Thyroid gland (tissue), 4 donors: ENCODE results near the gene AIP. TPM values are rescaled to one million over a fixed set of nuclear protein-coding genes. Genes with fewer than 3 reads are reported as not detected.

ENCODE experiments used
- DNase-seq, 2 donors: peaks; one replicate each; pipeline ENCODE4 v3.0.0-alpha.2; 2019
- H3K27ac ChIP-seq, 3 donors: fragments of 200-600 bp; sonication (generic); 1 replicate in 2 of 3; 2 replicates in 1 of 3; pipeline ENCODE4 v1.5.1; 2016 to 2019; ENCODE audit warnings: mild to moderate bottlenecking in 1 of 3, moderate library complexity in 1 of 3
- H3K27me3 ChIP-seq: fragments of 200-600 bp; sonication (generic); one replicate; pipeline ENCODE4 v1.5.1; 2019
- H3K36me3 ChIP-seq, 2 donors: fragments of 200-600 bp; sonication (generic); one replicate each; pipeline ENCODE4 v1.5.1; 2016 to 2019
- H3K4me1 ChIP-seq, 2 donors: fragments of 200-600 bp; sonication (generic); one replicate each; pipeline ENCODE4 v1.5.1; 2017 to 2019
- H3K4me3 ChIP-seq, 3 donors: fragments of 200-600 bp; sonication (generic); replicated peaks in 1 of 3; 1 replicate in 2 of 3; 2 replicates in 1 of 3; pipeline ENCODE4 v1.5.1; 2016; ENCODE audit warnings: mild to moderate bottlenecking in 1 of 3
- H3K9me3 ChIP-seq: fragments of 200-600 bp; sonication (generic); one replicate; pipeline ENCODE4 v1.5.1; 2017
- POLR2A ChIP-seq, 2 donors: fragments of 450-650 bp; IDR thresholded peaks; one replicate each; pipeline ENCODE4 v1.6.1; 2017; ENCODE audit warnings: antibody characterized with exemption in 2 of 2, mild to moderate bottlenecking in 2 of 2, moderate library complexity in 1 of 2
- WGBS, 2 donors: methylation state at CpG; one replicate each; pipeline ENCODE4 v1.1.5; 2017; 5-methylcytosine and 5-hydroxymethylcytosine counted together
- intact Hi-C: fragments of 100-400 bp; cut with DNase I; formaldehyde crosslinking; loops from one replicate; pipeline ENCODE4 v1.15.1; 2023
- microRNA-seq: library from miRNA; unstranded; fragments of <30 nt; microRNA quantifications from one replicate; pipeline ENCODE4, GENCODE V29; 2016
- small RNA-seq: library from RNA; depleted of rRNA; stranded (forward); fragments of <200 nt; gene quantifications from one replicate; pipeline ENCODE3, GENCODE V24; 2016
- total RNA-seq, 4 donors: library from RNA; depleted of rRNA; stranded (reverse); fragments of >200 nt; gene quantifications; one replicate each; pipeline ENCODE4 v1.2.3, GENCODE V29; 2016
- TF ChIP-seq, protein P1 (sequence below), 6 experiments: fragments of 200-600 bp in 3 of 6; fragments of 450-650 bp in 3 of 6; sonication (generic) in 3 of 6; IDR thresholded peaks; one replicate each; pipeline ENCODE4 v1.5.1; 2016 to 2019; ENCODE audit warnings: antibody characterized with exemption in 6 of 6, mild to moderate bottlenecking in 2 of 6, inconsistent platforms in 1 of 6, moderate library complexity in 1 of 6

AIP gene
- total RNA-seq, 4 donors from 2014 or later = 58.2 to 100 (median 83.2) TPM

DNA sequence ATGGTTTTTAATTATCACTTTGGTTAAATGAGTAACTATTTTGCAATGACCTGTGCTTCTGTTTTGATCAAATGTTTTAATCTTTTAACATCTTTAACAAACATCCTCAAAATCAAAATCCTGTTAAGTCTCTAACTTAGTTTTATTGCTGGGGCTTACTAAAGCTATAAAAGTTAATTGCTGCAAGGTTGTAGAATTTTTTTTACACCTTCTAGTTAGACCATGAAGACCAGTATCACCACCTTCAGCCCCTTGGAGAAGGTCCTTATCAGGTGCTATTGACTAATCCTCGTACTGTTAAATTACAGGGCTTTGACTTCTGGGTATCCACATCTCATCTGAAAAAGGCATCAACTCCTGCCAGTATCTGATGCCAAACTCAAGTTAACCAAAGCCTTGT is 52.7 kb downstream of the AIP start:
- no peak overlapping the region for H3K27ac ChIP-seq
- H3K27me3 ChIP-seq = no peaks in the 10 kb centered on the region
- no peaks in the 10 kb centered on the region for H3K36me3 ChIP-seq
- no peak overlapping the region for H3K4me3 ChIP-seq
- no peaks in the 10 kb centered on the region for H3K9me3 ChIP-seq
- TF ChIP-seq, protein P1, sequence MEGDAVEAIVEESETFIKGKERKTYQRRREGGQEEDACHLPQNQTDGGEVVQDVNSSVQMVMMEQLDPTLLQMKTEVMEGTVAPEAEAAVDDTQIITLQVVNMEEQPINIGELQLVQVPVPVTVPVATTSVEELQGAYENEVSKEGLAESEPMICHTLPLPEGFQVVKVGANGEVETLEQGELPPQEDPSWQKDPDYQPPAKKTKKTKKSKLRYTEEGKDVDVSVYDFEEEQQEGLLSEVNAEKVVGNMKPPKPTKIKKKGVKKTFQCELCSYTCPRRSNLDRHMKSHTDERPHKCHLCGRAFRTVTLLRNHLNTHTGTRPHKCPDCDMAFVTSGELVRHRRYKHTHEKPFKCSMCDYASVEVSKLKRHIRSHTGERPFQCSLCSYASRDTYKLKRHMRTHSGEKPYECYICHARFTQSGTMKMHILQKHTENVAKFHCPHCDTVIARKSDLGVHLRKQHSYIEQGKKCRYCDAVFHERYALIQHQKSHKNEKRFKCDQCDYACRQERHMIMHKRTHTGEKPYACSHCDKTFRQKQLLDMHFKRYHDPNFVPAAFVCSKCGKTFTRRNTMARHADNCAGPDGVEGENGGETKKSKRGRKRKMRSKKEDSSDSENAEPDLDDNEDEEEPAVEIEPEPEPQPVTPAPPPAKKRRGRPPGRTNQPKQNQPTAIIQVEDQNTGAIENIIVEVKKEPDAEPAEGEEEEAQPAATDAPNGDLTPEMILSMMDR (IDR thresholded peaks at IDR 0.05) = no peak
- TF ChIP-seq POLR2A (IDR thresholded peaks at IDR 0.05) = no peak
- DNase-seq = no peak
- H3K4me1 ChIP-seq = no peaks in the 10 kb centered on the region
- intact Hi-C loops = no loop called here
- WGBS, 2 donors = 94 to 95% methylated on average over 1 of the region's 1 CpG

DNA sequence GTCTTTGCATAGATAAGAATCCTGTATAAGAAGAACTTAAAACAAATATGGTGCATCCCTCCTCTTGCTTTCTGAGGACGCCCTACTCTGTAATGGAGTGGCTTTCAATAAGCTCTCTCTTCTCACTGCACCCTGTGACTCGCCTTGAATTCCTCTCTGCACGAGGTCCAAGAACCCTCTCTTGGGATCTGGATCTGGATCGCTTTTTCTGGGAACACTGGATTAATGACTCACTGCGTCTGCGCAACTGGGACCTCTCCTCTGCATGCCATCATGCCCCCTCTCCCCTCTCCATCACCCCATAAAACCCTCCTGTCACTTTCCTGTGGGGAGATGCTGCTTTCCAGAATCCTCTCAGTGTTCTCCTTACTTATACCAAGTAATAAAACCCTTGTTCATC is 55.5 kb downstream of the AIP start:
- DNase-seq = no peak
- Histone ChIP-seq H3K36me3 (no peaks in the 10 kb centered on the region), H3K4me3 (no peak overlapping the region), H3K4me1 (no peaks in the 10 kb centered on the region), H3K9me3 (no peaks in the 10 kb centered on the region), H3K27ac (no peak overlapping the region), H3K27me3 (no peaks in the 10 kb centered on the region)
- WGBS, 2 donors = 68 to 70% methylated on average over 6 of the region's 6 CpGs
- no peak for TF ChIP-seq POLR2A (IDR thresholded peaks at IDR 0.05)
- intact Hi-C loops = no loop called here

DNA sequence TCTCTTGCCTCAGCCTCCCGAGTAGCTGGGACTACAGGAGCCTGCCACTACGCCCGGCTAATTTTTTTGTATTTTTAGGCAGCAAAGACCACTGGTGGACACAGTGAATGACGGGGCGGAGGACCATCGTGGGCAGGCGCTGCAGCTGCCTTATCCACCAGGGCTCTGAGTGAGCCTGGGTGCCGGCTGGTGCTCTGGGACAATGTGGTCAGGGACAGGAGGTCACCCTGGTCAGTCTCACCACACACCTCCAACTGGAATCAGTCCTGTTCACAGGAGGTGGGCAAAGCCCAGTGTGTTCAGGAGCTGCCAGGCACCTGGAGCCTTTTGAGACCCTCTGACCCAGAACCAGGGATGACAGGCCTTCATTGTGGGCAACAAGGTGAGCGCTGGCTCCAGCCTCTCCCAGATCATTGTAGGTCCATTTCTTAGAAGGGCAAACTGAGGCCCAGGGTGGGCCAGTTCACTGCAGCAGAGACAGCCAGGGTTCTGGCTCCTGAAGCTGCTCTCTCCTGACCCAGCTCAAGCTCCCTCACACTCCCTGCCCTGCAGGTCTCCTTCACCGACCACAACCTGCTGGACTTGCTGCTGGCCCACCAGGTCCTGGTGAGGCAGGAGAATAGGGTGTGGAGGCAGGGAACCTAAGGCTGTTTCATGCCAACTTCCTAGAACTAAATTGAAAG is 56.1 kb downstream of the AIP start:
- no peak for DNase-seq
- intact Hi-C loops = no loop called here
- H3K4me1 ChIP-seq = peaks cover 0 to 1% of the 10 kb centered on the region in 2 donors
- no peaks in the 10 kb centered on the region for H3K36me3 ChIP-seq
- WGBS, 2 donors = 88% methylated on average over 9 to 10 of the region's 10 CpGs
- H3K27ac ChIP-seq = no peak overlapping the region
- no peak overlapping the region for H3K4me3 ChIP-seq
- H3K27me3 ChIP-seq = no peaks in the 10 kb centered on the region
- TF ChIP-seq, protein P1 (IDR thresholded peaks at IDR 0.05) = no peak
- no peaks in the 10 kb centered on the region for H3K9me3 ChIP-seq

GRCh38 chr11:67539550-67539949 is 56.7 kb downstream of the AIP start:
- 90 to 93% methylated on average over 4 of the region's 4 CpGs for WGBS, 2 donors
- no peak for DNase-seq

More at GRCh38 chr11:67539550-67539949, 56.7 kb downstream of the AIP start:
- peaks cover 3 to 7% of the 10 kb centered on the region in 2 donors for H3K4me1 ChIP-seq
- no peak overlapping the region for H3K4me3 ChIP-seq
- intact Hi-C loops = no loop called here
- H3K27ac ChIP-seq = no peak overlapping the region
- no peaks in the 10 kb centered on the region for H3K27me3 ChIP-seq
- no peaks in the 10 kb centered on the region for H3K9me3 ChIP-seq
- no peak for TF ChIP-seq POLR2A (IDR thresholded peaks at IDR 0.05)
- TF ChIP-seq, protein P1 (IDR thresholded peaks at IDR 0.05) = no peak
- H3K36me3 ChIP-seq = no peaks in the 10 kb centered on the region

Small RNAs within 50 kb of the gene (microRNA-seq; reads per million reads assigned to microRNA genes)
- gene MIR6752 = not detected

Small RNAs within 50 kb of the gene (small RNA-seq; reads per million reads assigned to genes)
- not detected for gene MIR6752

Other genes starting within 250 kb of the AIP start
- 10 to 100 TPM; 32.8 to 55.8 (median 40.6) TPM for gene GRK2, start 216.6 kb upstream of the AIP start, total RNA-seq
- 10 to 100 TPM; 27.9 to 36.8 (median 31.5) TPM for gene ANKRD13D, start 193.7 kb upstream of the AIP start, total RNA-seq
- gene SSH3, start 179.5 kb upstream of the AIP start, total RNA-seq = 10 to 100 TPM; 50.5 to 59.9 (median 54.4) TPM
- 100 to 1,000 TPM in 1 of 4 donors, 10 to 100 TPM in 3; 38.6 to 105 (median 60.6) TPM for gene POLD4, start 129.5 kb upstream of the AIP start, total RNA-seq
- gene CLCF1, start 109.4 kb upstream of the AIP start, total RNA-seq = 1 to 10 TPM; 4.3 to 9.4 (median 6.9) TPM
- 10 to 100 TPM; 22.7 to 38.0 (median 31.0) TPM for gene RAD9A, start 91.0 kb upstream of the AIP start, total RNA-seq
- 100 to 1,000 TPM; 164 to 216 (median 191) TPM for gene PPP1CA, start 81.2 kb upstream of the AIP start, total RNA-seq
- 10 to 100 TPM in 2 of 4 donors, 1 to 10 TPM in 2; 8.8 to 16.0 (median 11.6) TPM for gene TBC1D10C, start 78.9 kb upstream of the AIP start, total RNA-seq
- gene CARNS1, start 67.3 kb upstream of the AIP start, total RNA-seq = 1 to 10 TPM; 3.8 to 9.8 (median 5.9) TPM
- 100 to 1,000 TPM in 1 of 4 donors, 10 to 100 TPM in 3; 44.1 to 102 (median 62.2) TPM for gene RPS6KB2, start 54.5 kb upstream of the AIP start, total RNA-seq
- gene PTPRCAP, start 45.3 kb upstream of the AIP start, total RNA-seq = 1 to 10 TPM; 5.6 to 7.2 (median 6.4) TPM
- 100 to 1,000 TPM in 1 of 4 donors, 10 to 100 TPM in 3; 73.9 to 102 (median 81.3) TPM for gene CORO1B, start 39.5 kb upstream of the AIP start, total RNA-seq
- gene GPR152, start 30.3 kb upstream of the AIP start, total RNA-seq = not detected
- 1 to 10 TPM in 1 of 4 donors, under 1 TPM in 2, not detected in 1; 0.33 to 6.4 (median 0.39) TPM for gene CABP4, start 27.7 kb upstream of the AIP start, total RNA-seq
- gene TMEM134, start 13.8 kb upstream of the AIP start, total RNA-seq = 100 to 1,000 TPM in 1 of 4 donors, 10 to 100 TPM in 3; 69.0 to 138 (median 95.8) TPM
- gene PITPNM1, start 22.3 kb downstream of the AIP start, total RNA-seq = 10 to 100 TPM; 22.8 to 52.6 (median 47.2) TPM
- gene CDK2AP2, start 25.1 kb downstream of the AIP start, total RNA-seq = 100 to 1,000 TPM in 2 of 4 donors, 10 to 100 TPM in 2; 90.0 to 240 (median 148) TPM
- gene CABP2, start 40.4 kb downstream of the AIP start, total RNA-seq = not detected
- 1,000 to 10,000 TPM in 3 of 4 donors, 100 to 1,000 TPM in 1; 877 to 4,013 (median 1,716) TPM for gene GSTP1, start 100.8 kb downstream of the AIP start, total RNA-seq
- gene NDUFV1, start 123.9 kb downstream of the AIP start, total RNA-seq = 100 to 1,000 TPM; 323 to 401 (median 356) TPM
- 10 to 100 TPM; 16.7 to 67.7 (median 51.1) TPM for gene NUDT8, start 146.9 kb downstream of the AIP start, total RNA-seq
- not detected for gene TBX10, start 156.7 kb downstream of the AIP start, total RNA-seq
- gene ACY3, start 167.7 kb downstream of the AIP start, total RNA-seq = not detected
- gene ALDH3B2, start 191.6 kb downstream of the AIP start, total RNA-seq = 1 to 10 TPM in 1 of 4 donors, not detected in 3; 1.3 TPM